Measurements from ENCODE around the gene TTLL9.
"Not testable (repeated sequence)": the region's sequence is repeated elsewhere in the genome, so short reads cannot be mapped to it uniquely, and the experiment has no call there.

Gene TTLL9

GRCh38 chr20:31921480-31921879 lies 51.0 kb downstream of the TTLL9 start:
- DNase-seq, result not testable (repeated sequence)

GRCh38 chr20:31922181-31922580 lies 51.7 kb downstream of the TTLL9 start:
- DNase-seq, result no peak

GRCh38 chr20:31922588-31922987 lies 52.2 kb downstream of the TTLL9 start:
- no peak for DNase-seq

- no peak for DNase-seq
Measured at GRCh38 chr20:31923388-31924331, 53.2 kb downstream of the TTLL9 start.

- no peak for DNase-seq
Measured at GRCh38 chr20:31924561-31924960, 54.1 kb downstream of the TTLL9 start.

GRCh38 chr20:31925631-31926030 lies 55.2 kb downstream of the TTLL9 start:
- DNase-seq, result no peak

GRCh38 chr20:31926493-31926892 lies 56.1 kb downstream of the TTLL9 start:
- DNase-seq, result no peak

GRCh38 chr20:31927627-31928159 lies 57.3 kb downstream of the TTLL9 start:
- DNase-seq, result no peak

GRCh38 chr20:31929631-31930030 lies 59.2 kb downstream of the TTLL9 start:
- not testable (repeated sequence) for DNase-seq

- DNase-seq, result no peak
Measured at GRCh38 chr20:31930779-31931178, 60.3 kb downstream of the TTLL9 start.

- DNase-seq, result no peak
Measured at GRCh38 chr20:31933698-31934097, 63.3 kb downstream of the TTLL9 start.

GRCh38 chr20:31934491-31934890 lies 64.1 kb downstream of the TTLL9 start:
- no peak for DNase-seq

GRCh38 chr20:31934968-31935764 lies 64.7 kb downstream of the TTLL9 start:
- no peak for DNase-seq

- DNase-seq, result no peak
Measured at GRCh38 chr20:31936420-31936819, 66.0 kb downstream of the TTLL9 start.

- no peak for DNase-seq
Measured at GRCh38 chr20:31937820-31938219, 67.4 kb downstream of the TTLL9 start.

- DNase-seq, result no peak
Measured at GRCh38 chr20:31939661-31940060, 69.2 kb downstream of the TTLL9 start.

GRCh38 chr20:31943052-31943471 lies 72.6 kb downstream of the TTLL9 start:
- DNase-seq, result no peak

GRCh38 chr20:31945319-31945718 lies 74.9 kb downstream of the TTLL9 start:
- no peak for DNase-seq

- no peak for DNase-seq
Measured at GRCh38 chr20:31945785-31946184, 75.4 kb downstream of the TTLL9 start.

GRCh38 chr20:31948008-31948407 lies 77.6 kb downstream of the TTLL9 start:
- no peak for DNase-seq

- no peak for DNase-seq
Measured at GRCh38 chr20:31949877-31950646, 79.6 kb downstream of the TTLL9 start.

GRCh38 chr20:31951203-31951529 lies 80.7 kb downstream of the TTLL9 start:
- no peak for DNase-seq

Measured in NCI-H2107 (cell line).